ENCODE results near the gene MYBPC2. TPM values are rescaled to one million over a fixed set of nuclear protein-coding genes. Genes with fewer than 3 reads are reported as not detected.

The MYBPC2 gene
- total RNA-seq, 4 donors from 2014 or later = 0.05 to 1.3 (median 0.15) TPM; not detected in 1

DNA sequence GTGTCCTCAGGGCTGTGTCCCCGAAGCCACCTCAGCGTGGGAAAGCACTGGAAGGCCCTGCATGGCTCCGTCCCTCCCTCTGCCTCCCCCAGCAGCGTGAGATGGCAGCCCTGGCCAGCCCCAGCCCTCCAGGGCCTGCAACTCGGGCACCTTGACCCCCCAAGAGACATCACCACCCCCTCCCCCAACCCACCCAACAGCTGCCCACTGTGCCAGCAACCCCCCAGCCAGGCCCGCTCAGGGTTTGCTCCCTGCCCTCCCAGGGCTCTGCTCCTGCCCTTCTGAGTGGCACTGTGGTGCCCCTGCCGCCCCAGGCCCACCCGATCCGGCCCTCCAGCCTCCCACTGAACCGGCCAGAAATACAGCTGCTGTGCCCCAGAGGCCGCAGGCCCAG, 82.5 kb downstream of the MYBPC2 start:
- no peak overlapping the region for H3K4me3 ChIP-seq (ENCODE audit: low read depth, poor library complexity, severe bottlenecking)
- DNase-seq (ENCODE audit: low spot score in 2 of 2) = no peak
- WGBS, 2 donors = 71% methylated on average over 10 of the region's 11 CpGs; no CpG with 5 or more reads in 1 of the 2 donors
- TF ChIP-seq, protein P1, sequence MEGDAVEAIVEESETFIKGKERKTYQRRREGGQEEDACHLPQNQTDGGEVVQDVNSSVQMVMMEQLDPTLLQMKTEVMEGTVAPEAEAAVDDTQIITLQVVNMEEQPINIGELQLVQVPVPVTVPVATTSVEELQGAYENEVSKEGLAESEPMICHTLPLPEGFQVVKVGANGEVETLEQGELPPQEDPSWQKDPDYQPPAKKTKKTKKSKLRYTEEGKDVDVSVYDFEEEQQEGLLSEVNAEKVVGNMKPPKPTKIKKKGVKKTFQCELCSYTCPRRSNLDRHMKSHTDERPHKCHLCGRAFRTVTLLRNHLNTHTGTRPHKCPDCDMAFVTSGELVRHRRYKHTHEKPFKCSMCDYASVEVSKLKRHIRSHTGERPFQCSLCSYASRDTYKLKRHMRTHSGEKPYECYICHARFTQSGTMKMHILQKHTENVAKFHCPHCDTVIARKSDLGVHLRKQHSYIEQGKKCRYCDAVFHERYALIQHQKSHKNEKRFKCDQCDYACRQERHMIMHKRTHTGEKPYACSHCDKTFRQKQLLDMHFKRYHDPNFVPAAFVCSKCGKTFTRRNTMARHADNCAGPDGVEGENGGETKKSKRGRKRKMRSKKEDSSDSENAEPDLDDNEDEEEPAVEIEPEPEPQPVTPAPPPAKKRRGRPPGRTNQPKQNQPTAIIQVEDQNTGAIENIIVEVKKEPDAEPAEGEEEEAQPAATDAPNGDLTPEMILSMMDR (IDR thresholded peaks at IDR 0.05) = no peak
- no peak for TF ChIP-seq POLR2A (IDR thresholded peaks at IDR 0.05)
- intact Hi-C loops (cut with DNase I; ENCODE audit: low total_unique reads) = no loop called here

Other genes starting within 250 kb of the MYBPC2 start
- 100 to 1,000 TPM; 110 to 329 (median 202) TPM for gene MYH14, start 229.3 kb upstream of the MYBPC2 start, total RNA-seq
- gene KCNC3, start 103.5 kb upstream of the MYBPC2 start, total RNA-seq = 1 to 10 TPM in 3 of 4 donors, under 1 TPM in 1; 0.53 to 2.0 (median 1.7) TPM
- gene NAPSA, start 67.3 kb upstream of the MYBPC2 start, total RNA-seq = 1 to 10 TPM in 3 of 4 donors, under 1 TPM in 1; 0.51 to 5.9 (median 2.6) TPM
- gene NR1H2, start 56.4 kb upstream of the MYBPC2 start, total RNA-seq = 100 to 1,000 TPM in 3 of 4 donors, 10 to 100 TPM in 1; 83.1 to 112 (median 103) TPM
- 10 to 100 TPM; 16.8 to 26.6 (median 20.0) TPM for gene POLD1, start 48.5 kb upstream of the MYBPC2 start, total RNA-seq
- not detected for gene SPIB, start 14.0 kb upstream of the MYBPC2 start, total RNA-seq
- 10 to 100 TPM; 35.1 to 93.5 (median 67.5) TPM for gene EMC10, start 43.6 kb downstream of the MYBPC2 start, total RNA-seq
- 1 to 10 TPM; 1.7 to 5.9 (median 3.3) TPM for gene GARIN5A, start 44.0 kb downstream of the MYBPC2 start, total RNA-seq
- 10 to 100 TPM in 3 of 4 donors, 1 to 10 TPM in 1; 8.5 to 25.0 (median 21.2) TPM for gene JOSD2, start 78.3 kb downstream of the MYBPC2 start, total RNA-seq
- not detected for gene ASPDH, start 81.0 kb downstream of the MYBPC2 start, total RNA-seq
- 1 to 10 TPM in 1 of 4 donors, under 1 TPM in 3; 0.23 to 1.8 (median 0.35) TPM for gene LRRC4B, start 135.5 kb downstream of the MYBPC2 start, total RNA-seq
- gene SYT3, start 207.0 kb downstream of the MYBPC2 start, total RNA-seq = under 1 TPM in 3 of 4 donors, not detected in 1; 0.29 to 0.49 (median 0.42) TPM
- gene C19orf81, start 216.6 kb downstream of the MYBPC2 start, total RNA-seq = 1 to 10 TPM in 1 of 4 donors, under 1 TPM in 1, not detected in 2; 0.91 to 1.4 TPM

Data from lower leg skin (tissue), 4 donors.